Activated B cell treated with CpG ODN at 0.5 μM for 24 hours (primary cell): ENCODE measurements around the gene RHNO1. TPM values are rescaled to one million over a fixed set of nuclear protein-coding genes. Genes with fewer than 3 reads are reported as not detected.

Experiments used
- ATAC-seq: fragments of 200-7000 bp; cut with Tn5 transposase; one replicate; pipeline ENCODE4 v1.10.0; 2021; ENCODE audit warnings: low read depth, mild to moderate bottlenecking, moderate library complexity
- CTCF ChIA-PET: fragments of 350-600 bp; sonication (Branson Sonifier 250); formaldehyde crosslinking; loops from one replicate; lab custom pipeline; 2021; ENCODE audit warnings: antibody characterized with exemption; lab: Charles Lee
- POLR2A ChIA-PET: fragments of 350-600 bp; sonication (Branson Sonifier 250); formaldehyde crosslinking; loops from one replicate; lab custom pipeline; 2021; ENCODE audit warnings: antibody characterized with exemption; lab: Charles Lee
- DNase-seq: peaks from one replicate; pipeline ENCODE4 v3.0.0; 2022
- H3K27ac Mint-ChIP-seq: one replicate; pipeline ENCODE4 v1.8.0; 2020; ENCODE audit warnings: mixed read lengths
- H3K27me3 Mint-ChIP-seq: one replicate; pipeline ENCODE4 v1.8.0; 2021; ENCODE audit warnings: mixed read lengths
- H3K36me3 Mint-ChIP-seq: one replicate; pipeline ENCODE4 v1.8.0; 2021; ENCODE audit warnings: low read depth, mixed read lengths
- H3K4me1 Mint-ChIP-seq: one replicate; pipeline ENCODE4 v1.8.0; 2021; ENCODE audit warnings: mixed read lengths
- H3K4me3 Mint-ChIP-seq: one replicate; pipeline ENCODE4 v1.8.0; 2020; ENCODE audit warnings: mild to moderate bottlenecking, mixed read lengths
- H3K9me3 Mint-ChIP-seq: one replicate; pipeline ENCODE4 v1.8.0; 2020; ENCODE audit warnings: mixed read lengths
- intact Hi-C: fragments of 100-400 bp; cut with micrococcal nuclease; formaldehyde crosslinking; loops from one replicate; pipeline ENCODE4 v1.15.1; 2024
- total RNA-seq: library from RNA; stranded (reverse); gene quantifications from 2 replicates; pipeline ENCODE4 v1.2.3, GENCODE V29; 2022
- TF ChIP-seq, protein P1 (sequence below): fragments of 200-600 bp; IDR thresholded peaks from one replicate; pipeline ENCODE4 v1.8.0; 2022; ENCODE audit warnings: antibody characterized with exemption, mild to moderate bottlenecking

Gene RHNO1
- total RNA-seq, 1 donor from 2014 or later: 12.4 TPM

DNA sequence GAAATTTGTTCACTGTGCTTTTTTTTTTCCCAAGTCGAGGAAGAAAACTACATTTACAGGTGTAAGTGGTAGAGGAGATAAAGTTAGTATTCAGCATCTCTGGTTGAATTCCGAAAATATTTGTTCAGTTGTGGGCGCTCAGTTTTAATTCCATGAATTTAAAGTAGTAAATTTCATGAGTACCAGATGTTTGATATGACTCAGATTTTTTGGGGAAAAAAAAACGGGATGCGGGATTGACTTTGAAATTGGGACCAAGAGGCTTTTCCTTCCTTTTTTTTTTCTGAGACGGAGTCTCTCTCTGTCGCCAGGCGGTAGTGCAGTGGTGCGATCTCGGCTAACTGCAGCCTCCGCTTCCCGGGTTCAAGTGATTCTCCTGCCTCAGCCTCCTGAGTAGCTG lies 15.2 kb downstream of the RHNO1 start:
- H3K27ac Mint-ChIP-seq: no peak overlapping the region
- DNase-seq (no peak), ATAC-seq (no peak)
- ChIA-PET POLR2A (interaction anchor here (2.7 kb wide), 1 partner anchor 14 kb away, joined by 28 read pairs; the partner anchor contains the start of genes FOXM1 and RHNO1), CTCF (no interaction called here)
- no peak overlapping the region for H3K4me3 Mint-ChIP-seq
- peaks cover 15% of the 10 kb centered on the region for H3K36me3 Mint-ChIP-seq
- H3K9me3 Mint-ChIP-seq: no peaks in the 10 kb centered on the region
- intact Hi-C loops: no loop called here
- no peaks in the 10 kb centered on the region for H3K27me3 Mint-ChIP-seq
- H3K4me1 Mint-ChIP-seq: peaks cover 22% of the 10 kb centered on the region
- TF ChIP-seq, protein P1, sequence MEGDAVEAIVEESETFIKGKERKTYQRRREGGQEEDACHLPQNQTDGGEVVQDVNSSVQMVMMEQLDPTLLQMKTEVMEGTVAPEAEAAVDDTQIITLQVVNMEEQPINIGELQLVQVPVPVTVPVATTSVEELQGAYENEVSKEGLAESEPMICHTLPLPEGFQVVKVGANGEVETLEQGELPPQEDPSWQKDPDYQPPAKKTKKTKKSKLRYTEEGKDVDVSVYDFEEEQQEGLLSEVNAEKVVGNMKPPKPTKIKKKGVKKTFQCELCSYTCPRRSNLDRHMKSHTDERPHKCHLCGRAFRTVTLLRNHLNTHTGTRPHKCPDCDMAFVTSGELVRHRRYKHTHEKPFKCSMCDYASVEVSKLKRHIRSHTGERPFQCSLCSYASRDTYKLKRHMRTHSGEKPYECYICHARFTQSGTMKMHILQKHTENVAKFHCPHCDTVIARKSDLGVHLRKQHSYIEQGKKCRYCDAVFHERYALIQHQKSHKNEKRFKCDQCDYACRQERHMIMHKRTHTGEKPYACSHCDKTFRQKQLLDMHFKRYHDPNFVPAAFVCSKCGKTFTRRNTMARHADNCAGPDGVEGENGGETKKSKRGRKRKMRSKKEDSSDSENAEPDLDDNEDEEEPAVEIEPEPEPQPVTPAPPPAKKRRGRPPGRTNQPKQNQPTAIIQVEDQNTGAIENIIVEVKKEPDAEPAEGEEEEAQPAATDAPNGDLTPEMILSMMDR: no peak

- Mint-ChIP-seq H3K4me1 (peaks cover 22% of the 10 kb centered on the region), H3K27me3 (no peaks in the 10 kb centered on the region), H3K4me3 (no peak overlapping the region), H3K9me3 (no peaks in the 10 kb centered on the region), H3K36me3 (peaks cover 9% of the 10 kb centered on the region), H3K27ac (no peak overlapping the region)
- ChIA-PET POLR2A (interaction anchor here (0.7 kb wide), 1 partner anchor 825 kb away, joined by 4 read pairs; no protein-coding TSS in a partner anchor), CTCF (no interaction called here)
- ATAC-seq (no peak), DNase-seq (no peak)
- intact Hi-C loops: no loop called here
- TF ChIP-seq, protein P1: no peak
Measured at GRCh38 chr12:2893007-2893406, 16.0 kb downstream of the RHNO1 start.

- POLR2A ChIA-PET: no interaction called here
- Mint-ChIP-seq H3K27me3 (no peaks in the 10 kb centered on the region), H3K9me3 (no peaks in the 10 kb centered on the region)
Measured at GRCh38 chr12:2895051-2895451, 18.0 kb downstream of the RHNO1 start.

GRCh38 chr12:2895511-2895910 lies 18.5 kb downstream of the RHNO1 start:
- ATAC-seq (no peak), DNase-seq (no peak)
- ChIA-PET POLR2A (no interaction called here), CTCF (no interaction called here)
- intact Hi-C loops: no loop called here
- TF ChIP-seq, protein P1: no peak
- Mint-ChIP-seq H3K4me1 (peaks cover 14% of the 10 kb centered on the region), H3K36me3 (peaks cover 3% of the 10 kb centered on the region), H3K27me3 (no peaks in the 10 kb centered on the region), H3K9me3 (no peaks in the 10 kb centered on the region), H3K4me3 (no peak overlapping the region), H3K27ac (no peak overlapping the region)

More at GRCh38 chr12:2895051-2895451, 18.0 kb downstream of the RHNO1 start:
- ATAC-seq (no peak), DNase-seq (no peak)
- intact Hi-C loops: no loop called here
- Mint-ChIP-seq H3K4me1 (peaks cover 18% of the 10 kb centered on the region), H3K27ac (no peak overlapping the region), H3K36me3 (peaks cover 7% of the 10 kb centered on the region), H3K4me3 (no peak overlapping the region)
- TF ChIP-seq, protein P1: no peak
- CTCF ChIA-PET: no interaction called here

DNA sequence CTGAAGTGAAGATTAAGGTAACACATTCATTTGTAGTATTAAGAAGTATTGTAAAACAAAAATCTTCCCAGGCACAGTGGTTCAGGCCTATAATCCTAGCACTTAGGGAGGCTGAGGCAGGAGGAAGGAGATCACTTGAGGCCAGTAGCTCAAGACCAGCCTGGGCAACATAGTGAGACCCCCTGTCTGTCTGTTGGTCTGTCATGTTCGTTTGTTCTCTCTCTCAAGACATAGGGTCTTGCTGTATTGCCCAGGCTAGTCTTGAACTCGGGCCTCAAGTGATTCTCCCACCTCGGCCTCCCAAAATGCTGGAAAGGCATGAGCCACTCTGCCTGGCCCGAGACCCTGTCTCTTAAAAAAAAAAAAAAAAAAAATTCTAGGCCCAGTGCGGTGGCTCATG lies 20.4 kb downstream of the RHNO1 start:
- H3K4me3 Mint-ChIP-seq: no peak overlapping the region
- TF ChIP-seq, protein P1: no peak
- CTCF ChIA-PET: no interaction called here
- DNase-seq (no peak), ATAC-seq (no peak)
- POLR2A ChIA-PET: no interaction called here
- no peaks in the 10 kb centered on the region for H3K9me3 Mint-ChIP-seq
- intact Hi-C loops: no loop called here
- no peaks in the 10 kb centered on the region for H3K27me3 Mint-ChIP-seq
- H3K27ac Mint-ChIP-seq: no peak overlapping the region
- H3K4me1 Mint-ChIP-seq: peaks cover 2% of the 10 kb centered on the region
- no peaks in the 10 kb centered on the region for H3K36me3 Mint-ChIP-seq
